Left lung (tissue), 10 donors: Measurements from ENCODE around the gene ZNF407. TPM values are rescaled to one million over a fixed set of nuclear protein-coding genes. Genes with fewer than 3 reads are reported as not detected.

Source experiments
- ATAC-seq: fragments of 200-7000 bp; cut with Tn5 transposase; one replicate; pipeline ENCODE4 v1.9.1; 2020; ENCODE audit warnings: moderate library complexity
- DNase-seq, 4 donors: peaks; one replicate each; pipeline ENCODE4 v3.0.0-alpha.2; 2013 to 2020
- H3K27ac ChIP-seq, 2 donors: fragments of 200-600 bp; sonication (generic) in 1 of 2; one replicate each; pipeline versions ENCODE4 v1.5.0 to v1.8.0; 2020 to 2021
- H3K27me3 ChIP-seq, 2 donors: fragments of 200-600 bp; sonication (generic) in 1 of 2; one replicate each; pipeline versions ENCODE4 v1.5.0 to v1.8.0; 2020 to 2021
- H3K36me3 ChIP-seq, 2 donors: fragments of 200-600 bp; sonication (generic) in 1 of 2; one replicate each; pipeline versions ENCODE4 v1.5.0 to v1.8.0; 2020 to 2021
- H3K4me1 ChIP-seq, 2 donors: fragments of 200-600 bp; one replicate each; pipeline ENCODE4 v1.8.0; 2021
- H3K4me3 ChIP-seq, 2 donors: fragments of 200-600 bp; sonication (generic) in 1 of 2; one replicate each; pipeline versions ENCODE4 v1.5.0 to v1.8.0; 2020 to 2021; ENCODE audit warnings: mild to moderate bottlenecking in 1 of 2
- H3K9me3 ChIP-seq, 2 donors: fragments of 200-600 bp; sonication (generic) in 1 of 2; one replicate each; pipeline versions ENCODE4 v1.5.0 to v1.8.0; 2020 to 2021
- intact Hi-C, 2 donors: fragments of 100-400 bp; cut with DNase I; formaldehyde crosslinking; loops; one replicate each; pipeline versions ENCODE4 v1.11.2 to v1.14.2; 2022
- polyA plus RNA-seq, 6 donors: library from polyadenylated mRNA; unstranded; fragments of 120-200 nt; gene quantifications; one replicate each; pipeline ENCODE4 v1.2.1, GENCODE V29; 2013; ENCODE audit not compliant: insufficient read length in 6 of 6
- total RNA-seq, 2 donors: library from RNA; stranded (reverse); fragmentation: NEBNext Ultra II Directional; extraction: Animal tissue kit (Norgen Biotek cat#: 25700); gene quantifications; one replicate each; pipeline ENCODE4 v1.2.1, GENCODE V29; 2021
- TF ChIP-seq, protein P1 (sequence below), 2 donors: fragments of 200-600 bp; sonication (generic) in 1 of 2; IDR thresholded peaks; one replicate each; pipeline versions ENCODE4 v1.5.0 to v1.8.0; 2021; ENCODE audit warnings: antibody characterized with exemption in 2 of 2
- donor health status: DM: no; HTN: yes; CAD: no.
- donor health status: DM: no; HTN: no; CAD: no.

Gene ZNF407
- total and polyA plus RNA-seq, 8 donors, result 10.3 to 16.7 (median 11.3) TPM

DNA sequence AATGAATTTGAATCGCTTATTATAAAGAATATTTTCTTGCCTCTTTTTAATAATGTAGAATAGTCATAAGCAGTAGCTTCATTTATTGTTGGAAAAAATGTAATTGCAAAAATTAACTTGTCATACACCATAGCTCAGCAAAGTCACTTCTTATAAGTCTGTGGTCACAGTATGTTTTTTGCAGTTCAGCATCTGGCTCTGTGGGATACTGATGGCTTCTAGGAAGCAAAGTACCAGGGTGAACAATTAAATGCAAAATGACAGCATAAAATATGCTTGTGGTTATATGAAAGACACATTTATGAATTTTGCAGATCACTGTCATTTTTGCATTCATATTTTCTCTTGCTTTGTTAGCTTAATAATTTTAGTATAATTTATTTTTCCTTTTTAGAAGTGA lies 116.5 kb downstream of the ZNF407 start:
- TF ChIP-seq, protein P1, sequence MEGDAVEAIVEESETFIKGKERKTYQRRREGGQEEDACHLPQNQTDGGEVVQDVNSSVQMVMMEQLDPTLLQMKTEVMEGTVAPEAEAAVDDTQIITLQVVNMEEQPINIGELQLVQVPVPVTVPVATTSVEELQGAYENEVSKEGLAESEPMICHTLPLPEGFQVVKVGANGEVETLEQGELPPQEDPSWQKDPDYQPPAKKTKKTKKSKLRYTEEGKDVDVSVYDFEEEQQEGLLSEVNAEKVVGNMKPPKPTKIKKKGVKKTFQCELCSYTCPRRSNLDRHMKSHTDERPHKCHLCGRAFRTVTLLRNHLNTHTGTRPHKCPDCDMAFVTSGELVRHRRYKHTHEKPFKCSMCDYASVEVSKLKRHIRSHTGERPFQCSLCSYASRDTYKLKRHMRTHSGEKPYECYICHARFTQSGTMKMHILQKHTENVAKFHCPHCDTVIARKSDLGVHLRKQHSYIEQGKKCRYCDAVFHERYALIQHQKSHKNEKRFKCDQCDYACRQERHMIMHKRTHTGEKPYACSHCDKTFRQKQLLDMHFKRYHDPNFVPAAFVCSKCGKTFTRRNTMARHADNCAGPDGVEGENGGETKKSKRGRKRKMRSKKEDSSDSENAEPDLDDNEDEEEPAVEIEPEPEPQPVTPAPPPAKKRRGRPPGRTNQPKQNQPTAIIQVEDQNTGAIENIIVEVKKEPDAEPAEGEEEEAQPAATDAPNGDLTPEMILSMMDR (IDR thresholded peaks at IDR 0.05), result no peak
- Histone ChIP-seq H3K36me3 (no peaks in the 10 kb centered on the region), H3K4me3 (no peak overlapping the region), H3K27me3 (no peaks in the 10 kb centered on the region), H3K4me1 (no peaks in the 10 kb centered on the region), H3K27ac (no peak overlapping the region), H3K9me3 (no peaks in the 10 kb centered on the region)
- intact Hi-C loops, result no loop called here
- ATAC-seq, result no peak
- DNase-seq, result no peak

DNA sequence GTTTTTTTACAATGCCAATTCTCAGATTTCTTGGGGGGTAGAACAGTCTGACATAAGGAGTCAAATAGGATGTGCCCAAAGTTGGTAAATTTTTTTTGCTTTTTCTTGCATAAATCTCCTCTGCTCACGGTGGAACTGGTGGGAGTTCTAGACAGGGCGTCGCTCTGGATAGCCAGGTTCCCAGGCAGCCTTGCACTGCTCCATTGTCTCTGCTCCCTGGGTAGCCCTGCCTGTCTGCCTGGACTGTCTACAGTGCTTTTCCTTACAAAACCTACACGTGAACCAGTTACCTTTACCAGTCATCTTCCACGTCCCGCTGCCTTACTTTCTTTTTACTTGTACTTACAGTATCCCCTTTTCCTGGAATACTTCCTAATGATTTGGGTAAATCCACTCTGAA lies 117.1 kb downstream of the ZNF407 start:
- ATAC-seq, result no peak
- intact Hi-C loops, result no loop called here

DNA sequence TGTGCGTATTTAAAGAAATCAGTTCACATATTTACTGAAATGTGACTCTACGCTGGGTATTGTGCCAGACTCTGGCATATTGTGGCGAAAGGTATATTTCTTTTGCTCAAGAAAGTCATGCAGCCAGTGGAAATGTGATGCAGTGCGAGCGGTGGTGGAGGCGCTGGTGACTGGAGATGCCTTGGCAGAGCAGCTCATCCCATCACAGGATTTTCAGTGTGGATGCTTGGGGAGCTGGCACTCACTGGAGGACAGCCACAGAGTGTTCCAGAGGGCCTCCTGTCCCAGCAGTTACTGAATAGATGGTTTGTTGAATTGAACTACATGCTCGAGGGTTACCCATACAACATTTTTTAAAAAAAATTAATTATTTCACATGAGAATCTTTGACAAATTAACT lies 117.6 kb downstream of the ZNF407 start:
- H3K27ac ChIP-seq, result no peak overlapping the region
- TF ChIP-seq, protein P1 (IDR thresholded peaks at IDR 0.05), result no peak
- H3K36me3 ChIP-seq, result no peaks in the 10 kb centered on the region
- H3K4me1 ChIP-seq, result no peaks in the 10 kb centered on the region
- H3K27me3 ChIP-seq, result no peaks in the 10 kb centered on the region
- no peak for ATAC-seq
- no peak overlapping the region for H3K4me3 ChIP-seq
- intact Hi-C loops, result no loop called here
- H3K9me3 ChIP-seq, result peaks cover 0 to 7% of the 10 kb centered on the region in 2 donors
- DNase-seq, result no peak

More for the DNA sequence above, 117.1 kb downstream of the ZNF407 start:
- peaks cover 0 to 7% of the 10 kb centered on the region in 2 donors for H3K9me3 ChIP-seq
- H3K36me3 ChIP-seq, result no peaks in the 10 kb centered on the region
- no peak overlapping the region for H3K27ac ChIP-seq
- TF ChIP-seq, protein P1 (IDR thresholded peaks at IDR 0.05), result no peak
- no peaks in the 10 kb centered on the region for H3K27me3 ChIP-seq
- no peak for DNase-seq
- no peaks in the 10 kb centered on the region for H3K4me1 ChIP-seq
- no peak overlapping the region for H3K4me3 ChIP-seq

DNA sequence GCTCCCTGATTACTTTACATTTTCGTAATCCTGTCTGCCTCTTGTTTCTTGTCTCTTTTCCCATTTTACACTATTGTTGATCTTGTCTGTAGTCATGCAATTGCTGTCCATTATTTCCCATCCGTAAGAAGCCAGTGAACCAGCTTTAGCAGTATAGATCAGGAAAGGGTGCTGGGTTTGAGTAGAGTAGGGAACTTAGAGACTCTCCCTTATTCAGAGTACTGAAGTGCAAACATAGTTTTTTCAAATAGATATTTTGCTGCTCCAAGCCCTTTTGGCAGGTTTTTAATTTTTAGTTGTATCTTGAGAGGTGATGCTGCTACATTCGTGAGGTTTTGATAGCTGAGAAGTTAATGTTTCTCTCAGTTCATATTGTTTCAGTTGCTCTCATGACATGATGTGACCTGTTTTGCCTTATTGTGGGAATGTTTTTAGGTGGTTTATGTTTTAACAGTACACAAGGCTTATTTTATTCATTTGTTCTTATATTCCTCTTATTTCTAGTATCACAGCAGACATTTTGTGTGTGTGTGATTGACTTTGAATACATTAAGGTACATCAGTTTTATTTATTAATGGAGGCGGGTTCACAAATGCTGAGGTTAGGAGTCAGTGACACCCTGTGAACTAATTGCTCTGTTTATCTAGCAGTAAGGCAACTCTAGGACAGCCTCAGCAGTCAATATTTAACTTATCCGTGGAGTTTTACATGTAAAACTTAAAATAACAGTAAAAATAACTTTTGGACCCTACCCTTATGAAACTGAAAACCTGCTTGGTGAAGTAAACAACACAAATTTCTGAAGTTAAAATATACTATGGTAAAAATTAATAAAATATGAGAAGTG lies 118.4 kb downstream of the ZNF407 start:
- intact Hi-C loops, result no loop called here
- ATAC-seq (no peak), DNase-seq (no peak)
- TF ChIP-seq, protein P1 (IDR thresholded peaks at IDR 0.05), result no peak
- H3K27me3 ChIP-seq, result no peaks in the 10 kb centered on the region
- peaks cover 0 to 7% of the 10 kb centered on the region in 2 donors for H3K9me3 ChIP-seq
- H3K4me1 ChIP-seq, result no peaks in the 10 kb centered on the region
- H3K4me3 ChIP-seq, result no peak overlapping the region
- H3K27ac ChIP-seq, result no peak overlapping the region
- no peaks in the 10 kb centered on the region for H3K36me3 ChIP-seq

DNA sequence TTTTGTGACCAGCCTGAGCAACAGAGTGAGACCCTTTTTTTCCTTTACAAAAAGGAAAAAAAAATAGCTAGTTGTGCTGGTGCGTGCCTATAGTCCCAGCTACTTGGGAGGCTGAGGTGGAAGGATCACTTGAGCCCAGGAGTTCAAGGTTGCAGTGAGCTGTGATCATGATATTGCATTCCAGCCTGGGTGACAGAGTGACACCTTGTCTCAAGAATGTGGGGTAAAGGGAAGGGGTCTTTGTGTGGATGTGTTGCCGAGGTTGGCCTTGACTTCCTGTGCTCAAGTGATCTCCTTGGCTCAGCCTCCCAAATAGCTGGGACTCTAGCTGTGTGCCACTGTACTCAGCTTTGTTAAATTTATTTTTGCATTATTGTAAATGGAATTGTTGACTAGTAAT lies 120.6 kb downstream of the ZNF407 start:
- no peak overlapping the region for H3K4me3 ChIP-seq
- no peak overlapping the region for H3K27ac ChIP-seq
- TF ChIP-seq, protein P1 (IDR thresholded peaks at IDR 0.05), result no peak
- H3K4me1 ChIP-seq, result peaks cover 0 to 14% of the 10 kb centered on the region in 2 donors
- no peaks in the 10 kb centered on the region for H3K27me3 ChIP-seq
- intact Hi-C loops, result no loop called here
- ATAC-seq (no peak), DNase-seq (no peak)
- no peaks in the 10 kb centered on the region for H3K36me3 ChIP-seq
- peaks cover 0 to 7% of the 10 kb centered on the region in 2 donors for H3K9me3 ChIP-seq
